HFF-Myc (cell line): ENCODE data around the gene MAGEB1.

ENCODE experiments used
- DNase-seq: peaks from one replicate; pipeline ENCODE4 v3.0.0-alpha.2; 2011; ENCODE audit warnings: low read depth; ENCODE audit errors: extremely low read depth
- H3K4me3 ChIP-seq: replicated peaks from 2 replicates; pipeline ENCODE4 v1.5.1; 2011; ENCODE audit warnings: low read depth, mild to moderate bottlenecking, control low read depth, low read length
- TF ChIP-seq, protein P1 (sequence below): IDR thresholded peaks from 2 replicates; pipeline ENCODE4 v1.5.1; 2012; ENCODE audit warnings: mild to moderate bottlenecking, low read depth, low read length, control low read depth; ENCODE audit errors: missing control alignments

The MAGEB1 gene

DNA sequence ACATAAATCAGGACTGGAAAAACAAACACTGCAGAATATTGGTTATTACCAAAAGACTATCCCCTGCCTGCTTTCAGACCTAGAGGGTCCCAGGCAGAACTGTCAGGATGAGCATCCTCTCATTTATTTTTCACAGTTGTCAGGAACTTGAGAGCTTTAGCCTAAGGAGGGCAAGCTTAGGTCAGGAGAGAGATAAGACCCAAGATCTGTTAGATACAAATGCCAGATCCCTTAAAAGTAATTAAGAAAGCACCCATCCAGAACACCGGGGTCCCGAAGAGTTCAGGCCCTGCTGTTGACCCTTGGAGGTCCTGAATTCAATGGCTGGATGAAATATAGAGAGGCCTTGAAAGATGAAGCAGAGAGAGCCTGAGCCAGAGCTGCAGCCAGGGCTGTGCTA, 22.4 kb upstream of the MAGEB1 start:
- no peak overlapping the region for H3K4me3 ChIP-seq
- TF ChIP-seq, protein P1, sequence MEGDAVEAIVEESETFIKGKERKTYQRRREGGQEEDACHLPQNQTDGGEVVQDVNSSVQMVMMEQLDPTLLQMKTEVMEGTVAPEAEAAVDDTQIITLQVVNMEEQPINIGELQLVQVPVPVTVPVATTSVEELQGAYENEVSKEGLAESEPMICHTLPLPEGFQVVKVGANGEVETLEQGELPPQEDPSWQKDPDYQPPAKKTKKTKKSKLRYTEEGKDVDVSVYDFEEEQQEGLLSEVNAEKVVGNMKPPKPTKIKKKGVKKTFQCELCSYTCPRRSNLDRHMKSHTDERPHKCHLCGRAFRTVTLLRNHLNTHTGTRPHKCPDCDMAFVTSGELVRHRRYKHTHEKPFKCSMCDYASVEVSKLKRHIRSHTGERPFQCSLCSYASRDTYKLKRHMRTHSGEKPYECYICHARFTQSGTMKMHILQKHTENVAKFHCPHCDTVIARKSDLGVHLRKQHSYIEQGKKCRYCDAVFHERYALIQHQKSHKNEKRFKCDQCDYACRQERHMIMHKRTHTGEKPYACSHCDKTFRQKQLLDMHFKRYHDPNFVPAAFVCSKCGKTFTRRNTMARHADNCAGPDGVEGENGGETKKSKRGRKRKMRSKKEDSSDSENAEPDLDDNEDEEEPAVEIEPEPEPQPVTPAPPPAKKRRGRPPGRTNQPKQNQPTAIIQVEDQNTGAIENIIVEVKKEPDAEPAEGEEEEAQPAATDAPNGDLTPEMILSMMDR, result no peak
- DNase-seq, result no peak

DNA sequence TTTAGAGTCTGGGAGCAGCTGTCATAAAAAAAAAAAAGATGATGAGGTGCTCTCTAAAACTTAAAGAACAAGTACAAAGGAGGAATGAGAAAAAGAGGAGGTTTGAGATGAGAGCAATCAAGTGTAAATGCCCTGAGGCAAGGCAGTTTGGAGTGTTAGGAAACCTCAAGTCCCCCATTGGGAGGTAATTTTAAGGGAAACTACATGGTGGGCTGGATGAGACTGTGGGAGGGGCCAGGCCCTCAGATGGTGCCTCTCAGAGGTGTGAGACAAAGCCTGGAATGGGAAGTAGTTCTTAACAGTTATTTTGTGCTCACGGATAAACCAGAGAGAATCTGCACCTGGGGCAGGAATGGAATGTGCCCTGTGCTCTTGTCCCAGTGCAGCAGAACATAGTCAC, 18.4 kb upstream of the MAGEB1 start:
- DNase-seq, result no peak
- TF ChIP-seq, protein P1, result no peak
- no peak overlapping the region for H3K4me3 ChIP-seq

DNA sequence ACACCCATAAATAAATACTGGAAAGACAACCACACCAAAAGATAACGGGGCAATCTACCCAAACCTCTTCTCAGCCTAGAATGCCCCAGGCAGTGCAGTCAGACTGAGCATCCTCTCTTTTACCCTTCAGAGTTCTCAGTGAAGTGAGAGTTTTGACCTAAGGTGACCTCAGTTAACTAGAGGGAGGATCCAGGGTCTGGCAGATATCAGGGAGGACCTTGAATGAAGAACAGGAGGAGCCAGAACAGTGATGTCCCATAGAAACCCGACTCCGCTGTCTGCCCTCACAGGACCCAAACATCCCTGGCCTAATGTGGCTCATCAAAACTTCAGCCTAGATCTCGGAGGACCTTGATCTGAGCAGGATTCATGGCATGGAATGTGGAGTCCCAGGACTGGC, 16.6 kb upstream of the MAGEB1 start, which contains the start of gene MAGEB3:
TSS of gene MAGEB3 (plus strand) at position 263 of the 400 bp plus-strand sequence. CDS start 5,268 bp downstream, outside the sequence.
- no peak for DNase-seq
- H3K4me3 ChIP-seq, result no peak within 1 kb of the TSS
- TF ChIP-seq, protein P1, result no peak

DNA sequence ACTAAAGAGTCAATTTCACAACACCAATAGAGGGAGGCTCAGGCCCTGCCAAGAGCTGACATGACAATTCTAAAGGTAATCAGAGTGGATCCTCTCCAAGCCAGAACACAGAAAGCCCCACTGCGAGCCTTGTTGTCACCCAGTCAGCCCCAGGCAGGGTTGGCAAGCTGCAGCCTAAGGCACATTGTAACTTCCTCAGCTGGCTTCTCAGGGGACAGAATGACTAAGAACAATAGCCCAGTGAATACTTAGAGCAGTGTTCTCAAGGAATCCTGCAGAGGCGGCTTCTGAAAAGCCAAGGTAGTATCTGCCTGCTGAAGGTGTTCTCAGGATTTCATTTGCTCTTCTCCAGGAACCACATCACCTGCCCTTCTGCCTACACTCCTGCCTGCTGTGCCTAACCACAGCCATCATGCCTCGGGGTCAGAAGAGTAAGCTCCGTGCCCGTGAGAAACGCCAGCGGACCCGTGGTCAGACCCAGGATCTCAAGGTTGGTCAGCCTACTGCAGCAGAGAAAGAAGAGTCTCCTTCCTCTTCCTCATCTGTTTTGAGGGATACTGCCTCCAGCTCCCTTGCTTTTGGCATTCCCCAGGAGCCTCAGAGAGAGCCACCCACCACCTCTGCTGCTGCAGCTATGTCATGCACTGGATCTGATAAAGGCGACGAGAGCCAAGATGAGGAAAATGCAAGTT, 5.1 kb upstream of the MAGEB1 start, which contains the start of gene MAGEB4:
TSS of gene MAGEB4 (plus strand) at position 277 of the 692 bp plus-strand sequence. CDS start at position 413, 136 bp downstream.
- DNase-seq, result no peak
- no peak within 1 kb of the TSS for H3K4me3 ChIP-seq
- TF ChIP-seq, protein P1, result no peak

DNA sequence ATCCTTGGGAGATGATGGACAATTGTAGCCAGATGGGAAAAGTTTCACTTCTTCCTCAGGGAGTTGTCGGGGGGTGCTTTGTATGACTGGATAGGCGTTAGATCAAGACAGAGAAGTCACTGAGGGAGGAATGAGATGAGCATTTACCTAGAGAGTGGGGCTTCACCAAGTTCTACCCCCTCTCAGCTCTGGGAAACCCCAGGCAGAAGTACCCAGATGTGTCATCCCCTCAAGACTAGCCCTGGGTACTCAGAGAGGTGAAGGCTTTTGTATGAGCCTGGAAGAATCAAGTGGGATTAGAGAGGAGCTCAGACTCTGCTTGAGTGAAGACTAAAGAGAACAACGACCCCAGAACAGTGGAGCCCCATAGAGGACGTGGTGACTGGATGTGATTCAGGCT, 1.9 kb downstream of the MAGEB1 start:
- DNase-seq, result no peak
- no peak overlapping the region for H3K4me3 ChIP-seq
- TF ChIP-seq, protein P1, result no peak

DNA sequence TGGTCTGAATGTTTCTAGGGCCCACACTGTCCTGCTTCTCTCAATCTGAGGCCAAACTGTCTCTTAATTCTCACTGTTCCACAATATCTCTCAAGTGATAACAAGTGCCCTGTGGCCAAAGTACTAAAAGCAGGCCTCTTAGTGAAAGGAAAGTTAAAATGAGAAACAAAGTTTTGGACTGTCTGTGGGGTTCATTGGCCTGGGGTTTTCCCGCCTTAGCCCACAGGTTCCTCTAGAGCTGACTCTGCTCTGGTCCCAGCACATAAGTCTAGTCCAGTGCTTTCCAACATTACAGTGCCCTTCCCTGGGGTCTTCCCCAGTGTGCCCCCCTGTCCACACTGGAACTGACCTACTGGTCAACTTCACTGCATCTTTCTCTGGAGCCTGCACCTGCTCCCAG, 6.3 kb downstream of the MAGEB1 start:
- no peak overlapping the region for H3K4me3 ChIP-seq
- TF ChIP-seq, protein P1, result no peak
- no peak for DNase-seq

DNA sequence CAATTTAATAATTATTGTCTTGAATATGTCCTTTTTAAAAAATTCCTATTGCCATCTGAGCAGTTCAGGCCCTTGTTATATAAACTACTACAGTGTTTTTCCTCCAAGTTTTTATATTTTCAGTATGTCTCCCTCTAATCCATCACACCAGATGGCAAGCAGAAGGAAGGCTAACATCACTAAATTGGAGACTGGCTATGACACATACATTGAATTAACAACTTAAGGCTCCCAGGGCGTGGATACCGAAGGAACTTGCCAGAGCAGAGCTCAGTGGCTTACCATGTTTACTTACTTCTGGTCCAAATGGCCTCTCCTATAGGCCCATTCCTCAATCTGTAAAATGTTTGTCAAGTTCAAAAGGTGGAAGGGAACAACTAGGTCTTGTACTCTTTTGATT, 13.0 kb downstream of the MAGEB1 start:
- H3K4me3 ChIP-seq, result no peak overlapping the region
- TF ChIP-seq, protein P1, result no peak
- no peak for DNase-seq
